B cell (primary cell): ENCODE measurements around the gene DENND2A. TPM values are rescaled to one million over a fixed set of nuclear protein-coding genes. Genes with fewer than 3 reads are reported as not detected.

Experiments used
- ATAC-seq: fragments of 200-7000 bp; cut with Tn5 transposase; one replicate; pipeline ENCODE4 v1.10.0; 2021; ENCODE audit warnings: low read depth, mild to moderate bottlenecking, moderate number of reproducible peaks, moderate library complexity
- CTCF ChIA-PET: fragments of 350-600 bp; sonication (Branson Sonifier 250); formaldehyde crosslinking; loops from one replicate; lab custom pipeline; 2021; ENCODE audit warnings: antibody characterized with exemption, inconsistent platforms; lab: Charles Lee
- POLR2A ChIA-PET: fragments of 350-600 bp; sonication (Branson Sonifier 250); formaldehyde crosslinking; loops from one replicate; lab custom pipeline; 2021; ENCODE audit warnings: antibody characterized with exemption; lab: Charles Lee
- DNase-seq: peaks from one replicate; pipeline ENCODE4 v3.0.0; 2013
- H2AFZ ChIP-seq: 2 replicates; pipeline ENCODE4 v1.6.1; 2012; ENCODE audit warnings: mild to moderate bottlenecking, low read depth, low read length; ENCODE audit not compliant: insufficient read depth, poor library complexity, severe bottlenecking
- H3K27ac ChIP-seq, 2 donors: 1 replicate in 1 of 2; 2 replicates in 1 of 2; pipeline ENCODE4 v1.5.1; 2012 to 2013; ENCODE audit warnings: low read length in 2 of 2, mild to moderate bottlenecking in 2 of 2, moderate library complexity in 1 of 2
- H3K27me3 ChIP-seq, 4 experiments: fragments of 200-600 bp in 1 of 4; sonication (generic) in 1 of 4; replicated peaks in 1 of 4; 1 replicate in 2 of 4; 2 replicates in 2 of 4; pipeline versions ENCODE4 v1.6.1 to v1.7.0; 2013 to 2016; ENCODE audit warnings: low read length in 3 of 4, mild to moderate bottlenecking in 2 of 4, mixed read lengths in 1 of 4, moderate library complexity in 1 of 4; ENCODE audit not compliant: insufficient read depth in 4 of 4, control insufficient read depth in 3 of 4; ENCODE audit errors: control extremely low read depth in 1 of 4
- H3K36me3 ChIP-seq, 2 experiments: replicated peaks in 1 of 2; 1 replicate in 1 of 2; 2 replicates in 1 of 2; pipeline versions ENCODE4 v1.6.1 to v1.7.1; 2013; ENCODE audit warnings: low read length in 1 of 2; ENCODE audit not compliant: insufficient read depth in 2 of 2, control insufficient read depth in 1 of 2; ENCODE audit errors: control extremely low read depth in 1 of 2, extremely low read depth in 1 of 2
- H3K4me1 ChIP-seq, 2 donors: fragments of 200-600 bp in 1 of 2; sonication (generic) in 1 of 2; 1 replicate in 1 of 2; 2 replicates in 1 of 2; pipeline versions ENCODE4 v1.5.1 to v1.6.1; 2013 to 2017; ENCODE audit warnings: low read length in 2 of 2; ENCODE audit not compliant: control insufficient read depth in 2 of 2, insufficient read depth in 2 of 2
- H3K4me2 ChIP-seq: replicated peaks from 2 replicates; pipeline ENCODE3; 2012; ENCODE audit warnings: mild to moderate bottlenecking, low read depth, low read length; ENCODE audit not compliant: poor library complexity, severe bottlenecking
- H3K4me3 ChIP-seq, 5 experiments: fragments of 200-600 bp in 1 of 5; sonication (generic) in 1 of 5; 1 replicate in 3 of 5; 2 replicates in 2 of 5; pipeline versions ENCODE4 v1.5.1 to v1.7.0; 2011 to 2016; ENCODE audit warnings: low read length in 4 of 5, mild to moderate bottlenecking in 4 of 5, low read depth in 2 of 5, control low read depth in 1 of 5, moderate library complexity in 1 of 5; ENCODE audit not compliant: insufficient read depth in 1 of 5; ENCODE audit errors: control extremely low read depth in 1 of 5, extremely low read depth in 1 of 5
- H3K79me2 ChIP-seq: fragments of 200-600 bp; sonication (generic); one replicate; pipeline ENCODE4 v1.6.0; 2016; ENCODE audit warnings: low read length; ENCODE audit not compliant: control insufficient read depth, insufficient read depth
- H3K9ac ChIP-seq: fragments of 200-600 bp; sonication (generic); 2 replicates; pipeline ENCODE4 v1.6.1; 2017; ENCODE audit warnings: mild to moderate bottlenecking, low read length, moderate library complexity
- H3K9me3 ChIP-seq, 3 donors: one replicate each; pipeline versions ENCODE4 v1.6.1 to v1.7.1; 2013; ENCODE audit warnings: low read length in 2 of 3; ENCODE audit not compliant: control insufficient read depth in 2 of 3, insufficient read depth in 1 of 3; ENCODE audit errors: control extremely low read depth in 1 of 3
- H4K20me1 ChIP-seq: 2 replicates; pipeline ENCODE4 v1.6.0; 2012; ENCODE audit warnings: mild to moderate bottlenecking, low read length; ENCODE audit not compliant: insufficient read depth, control insufficient read depth, poor library complexity, severe bottlenecking
- H3K27ac Mint-ChIP-seq: one replicate; pipeline ENCODE4 v1.8.0; 2021; ENCODE audit warnings: mixed read lengths
- H3K27me3 Mint-ChIP-seq: one replicate; pipeline ENCODE4 v1.8.0; 2021; ENCODE audit warnings: mixed read lengths
- H3K4me1 Mint-ChIP-seq: one replicate; pipeline ENCODE4 v1.8.0; 2021; ENCODE audit warnings: mixed read lengths
- H3K4me3 Mint-ChIP-seq: one replicate; pipeline ENCODE4 v1.8.0; 2021; ENCODE audit warnings: mixed read lengths
- H3K9me3 Mint-ChIP-seq: one replicate; pipeline ENCODE4 v1.8.0; 2022; ENCODE audit warnings: mixed read lengths; ENCODE audit not compliant: insufficient read depth
- CTCF ChIP-seq: fragments of 200-600 bp; IDR thresholded peaks from one replicate; pipeline ENCODE4 v1.8.0; 2022; ENCODE audit warnings: antibody characterized with exemption, mild to moderate bottlenecking
- EZH2 ChIP-seq: IDR thresholded peaks from 2 replicates; pipeline ENCODE4 v1.6.1; 2012; ENCODE audit warnings: borderline replicate concordance, low read depth, mild to moderate bottlenecking, moderate library complexity, low read length; ENCODE audit not compliant: insufficient read depth, poor library complexity, severe bottlenecking
- WGBS: methylation state at CpG from one replicate; pipeline ENCODE4 v1.1.5; 2013; ENCODE audit warnings: missing lambda C conversion rate; ENCODE audit not compliant: insufficient coverage; 5-methylcytosine and 5-hydroxymethylcytosine counted together
- intact Hi-C: fragments of 100-400 bp; cut with micrococcal nuclease; formaldehyde crosslinking; loops from one replicate; pipeline ENCODE4 v1.10.0; 2022
- polyA plus RNA-seq: library from polyadenylated mRNA; depleted of rRNA; stranded (reverse); fragments of >200 nt; gene quantifications from 2 replicates; pipeline ENCODE4 v1.2.3, GENCODE V29; 2012
- total RNA-seq, 2 donors: library from RNA; stranded (reverse); fragments of 120-200 nt in 1 of 2; gene quantifications; 1 replicate in 1 of 2; 2 replicates in 1 of 2; pipeline versions ENCODE4 v1.2.3 to v1.2.4, GENCODE V29; 2013 to 2022

DENND2A gene
- total and polyA plus RNA-seq, 2 donors (not counting 1 experiment from before 2014, with no cell fraction given) = 0.31 TPM; not detected in 1

- no peak for TF ChIP-seq CTCF
- no peak for TF ChIP-seq EZH2
Observed at GRCh38 chr7:140478246-140479061, 162.2 kb downstream of the DENND2A start.

More at GRCh38 chr7:140478246-140479061, 162.2 kb downstream of the DENND2A start:
- POLR2A ChIA-PET = interaction anchor here (0.7 to 1.2 kb wide), 8 partner anchors 10 to 1260 kb away, joined by 3 to 10 read pairs (median 3); partner anchors contain the start of genes KDM7A, NDUFB2 and SSBP1
- Histone ChIP-seq H3K79me2 (peaks cover 53% of the 10 kb centered on the region), H3K9me3 (no peaks in the 10 kb centered on the region), H4K20me1 (peaks cover 29% of the 10 kb centered on the region), H3K4me2 (peak overlapping the region; percentile 92), H3K4me1 (peaks cover 26 to 27% of the 10 kb centered on the region in 2 donors), H3K9ac (peak overlapping the region; percentile 84), H3K27me3 (no peaks in the 10 kb centered on the region), H3K36me3 (peaks cover 0 to 2% of the 10 kb centered on the region in 2 experiments), H3K27ac (peak overlapping the region; percentile 83 to 86), H2AFZ (peak overlapping the region; percentile 82), H3K4me3 (peak overlapping the region; percentile 90 to 96 (median 93))
- WGBS = under 1% methylated on average over 54 of the region's 69 CpGs
- peaks cover 31% of the 10 kb centered on the region for H3K4me1 Mint-ChIP-seq
- CTCF ChIA-PET = interaction anchor here (0.7 to 8.7 kb wide), 12 partner anchors 9 to 1055 kb away, joined by 3 to 96 read pairs (median 4); partner anchors contain the start of gene MRPS33
- peak overlapping the region; percentile 91 for H3K4me3 Mint-ChIP-seq
- no peaks in the 10 kb centered on the region for H3K9me3 Mint-ChIP-seq
- peaks cover 2% of the 10 kb centered on the region for H3K27me3 Mint-ChIP-seq
- DNase-seq (peak; percentile 79), ATAC-seq (peak; percentile 28)
- H3K27ac Mint-ChIP-seq = peak overlapping the region; percentile 89
- intact Hi-C loops = loop anchor here (1.0 to 5.0 kb wide), 7 partner anchors 88 to 537 kb away; partner anchors contain the start of genes BRAF, NDUFB2 and PARP12
